ENCODE results near the gene EML5. TPM values are rescaled to one million over a fixed set of nuclear protein-coding genes. Genes with fewer than 3 reads are reported as not detected.

The EML5 gene
- total RNA-seq, 1 donor from 2014 or later: not detected

GRCh38 chr14:88746052-88746451 is 46.7 kb downstream of the EML5 start:
- no peak for TF ChIP-seq CTCF (IDR thresholded peaks at IDR 0.05)
- H3K27ac Mint-ChIP-seq (ENCODE audit: unreplicated experiment): no peak overlapping the region
- peaks cover 28% of the 10 kb centered on the region for H3K27me3 Mint-ChIP-seq (ENCODE audit: low read depth)
- H3K4me3 Mint-ChIP-seq (ENCODE audit: unreplicated experiment): no peak overlapping the region
- H3K9me3 Mint-ChIP-seq (ENCODE audit: low read depth): no peaks in the 10 kb centered on the region
- DNase-seq (ENCODE audit: low spot score): no peak
- H3K36me3 Mint-ChIP-seq (ENCODE audit: low read depth): no peaks in the 10 kb centered on the region
- no peaks in the 10 kb centered on the region for H3K4me1 Mint-ChIP-seq (ENCODE audit: low read depth)

GRCh38 chr14:88737245-88737644 is 55.5 kb downstream of the EML5 start:
- TF ChIP-seq CTCF (IDR thresholded peaks at IDR 0.05): no peak
- Mint-ChIP-seq H3K4me1 (ENCODE audit: low read depth) (no peaks in the 10 kb centered on the region), H3K27me3 (ENCODE audit: low read depth) (peaks cover 16% of the 10 kb centered on the region), H3K9me3 (ENCODE audit: low read depth) (no peaks in the 10 kb centered on the region), H3K4me3 (ENCODE audit: unreplicated experiment) (no peak overlapping the region), H3K36me3 (ENCODE audit: low read depth) (no peaks in the 10 kb centered on the region), H3K27ac (ENCODE audit: unreplicated experiment) (no peak overlapping the region)
- no peak for DNase-seq (ENCODE audit: low spot score)

GRCh38 chr14:88733121-88733520 is 59.6 kb downstream of the EML5 start:
- no peak overlapping the region for H3K27ac Mint-ChIP-seq (ENCODE audit: unreplicated experiment)
- peaks cover 3% of the 10 kb centered on the region for H3K27me3 Mint-ChIP-seq (ENCODE audit: low read depth)
- H3K4me1 Mint-ChIP-seq (ENCODE audit: low read depth): no peaks in the 10 kb centered on the region
- no peaks in the 10 kb centered on the region for H3K9me3 Mint-ChIP-seq (ENCODE audit: low read depth)
- no peak for DNase-seq (ENCODE audit: low spot score)
- no peak overlapping the region for H3K4me3 Mint-ChIP-seq (ENCODE audit: unreplicated experiment)
- H3K36me3 Mint-ChIP-seq (ENCODE audit: low read depth): no peaks in the 10 kb centered on the region
- no peak for TF ChIP-seq CTCF (IDR thresholded peaks at IDR 0.05)

- peaks cover 9% of the 10 kb centered on the region for H3K27me3 Mint-ChIP-seq (ENCODE audit: low read depth)
- peak; percentile 68 for TF ChIP-seq CTCF (IDR thresholded peaks at IDR 0.05)
- no peak overlapping the region for H3K4me3 Mint-ChIP-seq (ENCODE audit: unreplicated experiment)
- H3K36me3 Mint-ChIP-seq (ENCODE audit: low read depth): no peaks in the 10 kb centered on the region
- H3K4me1 Mint-ChIP-seq (ENCODE audit: low read depth): no peaks in the 10 kb centered on the region
- DNase-seq (ENCODE audit: low spot score): no peak
- H3K9me3 Mint-ChIP-seq (ENCODE audit: low read depth): no peaks in the 10 kb centered on the region
- no peak overlapping the region for H3K27ac Mint-ChIP-seq (ENCODE audit: unreplicated experiment)
Measured at GRCh38 chr14:88729159-88729558, 63.6 kb downstream of the EML5 start.

GRCh38 chr14:88727057-88727456 is 65.7 kb downstream of the EML5 start:
- Mint-ChIP-seq H3K4me3 (ENCODE audit: unreplicated experiment) (no peak overlapping the region), H3K27ac (ENCODE audit: unreplicated experiment) (no peak overlapping the region)

More at GRCh38 chr14:88727057-88727456, 65.7 kb downstream of the EML5 start:
- no peak for TF ChIP-seq CTCF (IDR thresholded peaks at IDR 0.05)
- no peak for DNase-seq (ENCODE audit: low spot score)
- no peaks in the 10 kb centered on the region for H3K9me3 Mint-ChIP-seq (ENCODE audit: low read depth)
- H3K4me1 Mint-ChIP-seq (ENCODE audit: low read depth): no peaks in the 10 kb centered on the region
- H3K36me3 Mint-ChIP-seq (ENCODE audit: low read depth): no peaks in the 10 kb centered on the region
- H3K27me3 Mint-ChIP-seq (ENCODE audit: low read depth): peaks cover 12% of the 10 kb centered on the region

Measured in chondrocyte (in vitro differentiated cells).